ENCODE measurements around the gene GFAP. TPM values are rescaled to one million over a fixed set of nuclear protein-coding genes. Genes with fewer than 3 reads are reported as not detected.

The GFAP gene
- total and polyA plus RNA-seq, 11 donors = 0.94 to 12.4 (median 5.8) TPM

DNA sequence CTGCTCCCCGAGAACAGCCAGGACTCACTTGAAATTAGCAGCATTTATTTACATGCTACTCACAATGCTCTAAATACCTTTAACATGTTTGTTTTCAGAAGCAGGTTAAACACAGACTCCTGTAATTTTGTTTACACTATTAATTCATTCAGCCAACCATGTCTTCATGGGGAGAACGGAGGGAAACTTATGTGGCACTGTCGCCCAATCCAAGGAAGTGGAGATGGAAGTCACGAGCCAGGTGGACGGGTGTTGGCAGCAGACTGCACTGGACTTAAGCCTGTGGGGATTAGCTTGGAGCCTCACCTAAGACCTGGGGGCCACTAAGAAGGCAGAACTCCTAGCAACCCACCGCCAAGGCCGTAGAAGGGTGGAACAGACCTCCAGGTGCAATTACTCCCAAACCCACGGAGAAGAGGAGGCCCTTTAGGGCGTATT is 8.8 kb upstream of the GFAP start:
- no peaks in the 10 kb centered on the region for H3K36me3 ChIP-seq
- ATAC-seq = no peak
- no peaks in the 10 kb centered on the region for H3K9me3 ChIP-seq
- peaks cover 0 to 21% (median 8%) of the 10 kb centered on the region in 12 donors for H3K4me1 ChIP-seq
- no peak overlapping the region for H3K4me3 ChIP-seq
- 77 to 95% (median 90%) methylated on average over 9 of the region's 9 CpGs for WGBS, 4 donors
- TF ChIP-seq, protein P1, sequence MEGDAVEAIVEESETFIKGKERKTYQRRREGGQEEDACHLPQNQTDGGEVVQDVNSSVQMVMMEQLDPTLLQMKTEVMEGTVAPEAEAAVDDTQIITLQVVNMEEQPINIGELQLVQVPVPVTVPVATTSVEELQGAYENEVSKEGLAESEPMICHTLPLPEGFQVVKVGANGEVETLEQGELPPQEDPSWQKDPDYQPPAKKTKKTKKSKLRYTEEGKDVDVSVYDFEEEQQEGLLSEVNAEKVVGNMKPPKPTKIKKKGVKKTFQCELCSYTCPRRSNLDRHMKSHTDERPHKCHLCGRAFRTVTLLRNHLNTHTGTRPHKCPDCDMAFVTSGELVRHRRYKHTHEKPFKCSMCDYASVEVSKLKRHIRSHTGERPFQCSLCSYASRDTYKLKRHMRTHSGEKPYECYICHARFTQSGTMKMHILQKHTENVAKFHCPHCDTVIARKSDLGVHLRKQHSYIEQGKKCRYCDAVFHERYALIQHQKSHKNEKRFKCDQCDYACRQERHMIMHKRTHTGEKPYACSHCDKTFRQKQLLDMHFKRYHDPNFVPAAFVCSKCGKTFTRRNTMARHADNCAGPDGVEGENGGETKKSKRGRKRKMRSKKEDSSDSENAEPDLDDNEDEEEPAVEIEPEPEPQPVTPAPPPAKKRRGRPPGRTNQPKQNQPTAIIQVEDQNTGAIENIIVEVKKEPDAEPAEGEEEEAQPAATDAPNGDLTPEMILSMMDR (IDR thresholded peaks at IDR 0.05) = no peak
- TF ChIP-seq POLR2A (IDR thresholded peaks at IDR 0.05) = no peak
- DNase-seq = no peak
- intact Hi-C loops (cut with DNase I) = loop anchor here in 8 of 10 donors (5.0 to 10.0 kb wide), 6 partner anchors 43 to 208 kb away; partner anchors contain the start of genes PLCD3 (in 2 of the 8) and C1QL1 (in 1 of the 8)
- H3K27me3 ChIP-seq = peaks cover 0 to 4% (median 0%) of the 10 kb centered on the region in 9 donors
- H3K27ac ChIP-seq = no peak overlapping the region

DNA sequence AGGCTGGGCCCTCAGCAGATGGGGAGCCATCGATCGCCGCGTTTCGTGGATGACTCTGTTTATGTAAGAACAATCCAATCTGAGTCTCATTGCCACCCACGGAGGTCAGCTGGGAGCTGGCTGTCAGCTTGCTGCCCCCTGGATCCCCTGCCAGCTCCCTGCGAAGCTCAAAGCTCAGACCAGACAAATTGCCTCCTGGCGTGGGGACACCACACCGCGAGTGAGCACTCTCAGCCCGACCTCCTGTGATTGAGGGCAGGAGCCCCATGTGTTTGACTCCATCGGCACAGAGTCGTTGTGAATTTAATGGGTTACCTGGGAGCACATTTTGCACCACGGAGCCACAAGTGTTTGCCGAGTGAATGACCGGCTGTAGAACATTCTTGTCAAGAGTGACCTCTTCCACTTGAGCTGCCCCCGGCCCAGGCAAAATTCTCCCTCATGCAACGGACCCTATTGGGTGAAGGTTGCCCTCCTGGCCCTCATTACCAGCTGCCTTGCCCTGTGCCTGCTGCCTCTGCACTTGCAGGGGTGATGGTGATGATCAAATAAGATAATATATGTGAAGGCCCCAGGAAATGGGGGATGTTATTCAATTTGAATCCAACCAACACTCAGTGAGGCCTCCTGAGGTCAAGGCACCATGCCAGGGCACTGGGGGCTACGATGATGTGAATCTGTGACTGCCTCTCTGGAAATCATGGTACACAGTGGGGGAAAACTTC is 7.6 kb upstream of the GFAP start:
- H3K27me3 ChIP-seq = peaks cover 0 to 4% (median 0%) of the 10 kb centered on the region in 9 donors
- DNase-seq = peak in 1 of 5 donors; percentile 47

DNA sequence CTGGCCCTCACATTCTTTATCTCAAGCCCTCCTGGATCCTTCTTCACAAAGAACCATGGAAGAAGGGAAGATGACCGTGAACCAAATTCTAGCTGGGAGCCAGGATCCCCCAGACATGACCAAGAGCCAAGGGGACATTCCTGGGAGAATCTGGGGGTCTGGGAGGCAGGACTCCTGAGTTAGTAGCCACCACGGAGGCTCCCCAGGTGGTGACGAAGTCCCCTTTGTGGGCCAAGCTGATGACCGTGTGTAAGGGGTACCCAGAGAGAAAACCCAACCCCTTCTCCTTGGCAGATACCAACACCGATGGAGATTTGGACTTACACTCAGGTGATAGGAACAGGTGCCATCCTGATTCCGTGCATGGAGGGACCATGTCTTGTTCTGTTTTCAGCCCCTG is 6.8 kb upstream of the GFAP start:
- Histone ChIP-seq H3K27me3 (peaks cover 0 to 4% (median 0%) of the 10 kb centered on the region in 9 donors), H3K27ac (peak overlapping the region in 1 of 12 donors; percentile 74), H3K4me1 (peaks cover 0 to 26% (median 9%) of the 10 kb centered on the region in 12 donors), H3K4me3 (no peak overlapping the region), H3K36me3 (no peaks in the 10 kb centered on the region), H3K9me3 (no peaks in the 10 kb centered on the region)
- no peak for ATAC-seq
- no peak for DNase-seq
- WGBS, 4 donors = 84 to 96% (median 87%) methylated on average over 4 to 6 of the region's 6 CpGs
- intact Hi-C loops (cut with DNase I) = loop anchor here in 8 of 10 donors (5.0 to 10.0 kb wide), 6 partner anchors 45 to 210 kb away; partner anchors contain the start of genes PLCD3 (in 2 of the 8) and C1QL1 (in 1 of the 8)
- TF ChIP-seq, protein P1 (IDR thresholded peaks at IDR 0.05) = no peak
- no peak for TF ChIP-seq POLR2A (IDR thresholded peaks at IDR 0.05)

More for the DNA sequence above, 7.6 kb upstream of the GFAP start:
- H3K4me3 ChIP-seq = no peak overlapping the region
- intact Hi-C loops (cut with DNase I) = loop anchor here in 8 of 10 donors (5.0 to 10.0 kb wide), 6 partner anchors 44 to 209 kb away; partner anchors contain the start of genes PLCD3 (in 2 of the 8) and C1QL1 (in 1 of the 8)
- ATAC-seq = no peak
- H3K4me1 ChIP-seq = peaks cover 0 to 21% (median 8%) of the 10 kb centered on the region in 12 donors
- H3K36me3 ChIP-seq = no peaks in the 10 kb centered on the region
- 74 to 82% (median 80%) methylated on average over 14 to 19 of the region's 19 CpGs for WGBS, 4 donors
- no peak overlapping the region for H3K27ac ChIP-seq
- TF ChIP-seq, protein P1 (IDR thresholded peaks at IDR 0.05) = no peak
- TF ChIP-seq POLR2A (IDR thresholded peaks at IDR 0.05) = no peak
- no peaks in the 10 kb centered on the region for H3K9me3 ChIP-seq

All from heart left ventricle (tissue), 16 donors.